Occipital lobe (tissue), 2 donors: Measurements from ENCODE around the gene MAPKAPK3. TPM values are rescaled to one million over a fixed set of nuclear protein-coding genes. Genes with fewer than 3 reads are reported as not detected.
A peak's percentile ranks its signal among the peaks of the same experiment; 100 is the strongest.

Experiments used
- DNase-seq: peaks from one replicate; lab custom pipeline; 2025; lab: John Stamatoyannopoulos, UW
- total RNA-seq: library from RNA; depleted of rRNA; stranded (reverse); fragments of >200 nt; gene quantifications from one replicate; pipeline ENCODE4 v1.2.3, GENCODE V29; 2014

The MAPKAPK3 gene
- total RNA-seq, 1 donor from 2014 or later: 5.5 TPM

GRCh38 chr3:50626401-50626800 is 9.4 kb downstream of the MAPKAPK3 start:
- DNase-seq: no peak

- no peak for DNase-seq
Measured at GRCh38 chr3:50627407-50628051, 10.6 kb downstream of the MAPKAPK3 start.

- no peak for DNase-seq
Measured at GRCh38 chr3:50628601-50629000, 11.7 kb downstream of the MAPKAPK3 start.

- DNase-seq: no peak
Measured at GRCh38 chr3:50630394-50630793, 13.4 kb downstream of the MAPKAPK3 start.

GRCh38 chr3:50630877-50631276 is 13.9 kb downstream of the MAPKAPK3 start:
- no peak for DNase-seq

GRCh38 chr3:50632450-50632849 is 15.5 kb downstream of the MAPKAPK3 start:
- DNase-seq: no peak

- no peak for DNase-seq
Measured at GRCh38 chr3:50633230-50633790, 16.4 kb downstream of the MAPKAPK3 start.

GRCh38 chr3:50635066-50635465 is 18.1 kb downstream of the MAPKAPK3 start:
- no peak for DNase-seq

GRCh38 chr3:50637011-50637410 is 20.1 kb downstream of the MAPKAPK3 start:
- DNase-seq: no peak

GRCh38 chr3:50637945-50638344 is 21.0 kb downstream of the MAPKAPK3 start:
- DNase-seq: no peak

GRCh38 chr3:50639055-50639494 is 22.1 kb downstream of the MAPKAPK3 start:
- no peak for DNase-seq

- DNase-seq: no peak
Measured at GRCh38 chr3:50642382-50642781, 25.4 kb downstream of the MAPKAPK3 start.

- DNase-seq: peak; percentile 58
Measured at GRCh38 chr3:50644561-50644960, 27.6 kb downstream of the MAPKAPK3 start.

GRCh38 chr3:50645378-50645777 is 28.4 kb downstream of the MAPKAPK3 start:
- no peak for DNase-seq

GRCh38 chr3:50648313-50648712 is 31.4 kb downstream of the MAPKAPK3 start:
- no peak for DNase-seq

- DNase-seq: no peak
Measured at GRCh38 chr3:50648944-50649343, 32.0 kb downstream of the MAPKAPK3 start.

GRCh38 chr3:50649451-50649931 is 32.5 kb downstream of the MAPKAPK3 start:
- DNase-seq: peak; percentile 84

- DNase-seq: no peak
Measured at GRCh38 chr3:50650018-50650417, 33.1 kb downstream of the MAPKAPK3 start.

- no peak for DNase-seq
Measured at GRCh38 chr3:50651445-50651844, 34.5 kb downstream of the MAPKAPK3 start.

- DNase-seq: no peak
Measured at GRCh38 chr3:50651920-50652529, 35.1 kb downstream of the MAPKAPK3 start.

- DNase-seq: no peak
Measured at GRCh38 chr3:50652709-50653108, 35.8 kb downstream of the MAPKAPK3 start.

- DNase-seq: no peak
Measured at GRCh38 chr3:50653937-50654595, 37.1 kb downstream of the MAPKAPK3 start.
